ENCODE data around the gene MAP3K4.

MAP3K4 gene

GRCh38 chr6:161038229-161039031, 46.9 kb downstream of the MAP3K4 start:
- H3K4me3 ChIP-seq (ENCODE audit: low read depth, low read length), result no peak overlapping the region
- peak; percentile 65 for TF ChIP-seq CTCF (IDR thresholded peaks at IDR 0.05; ENCODE audit: low read depth, low read length, missing control alignments)
- peak overlapping the region; percentile 89 for H3K27ac ChIP-seq
- no peaks in the 10 kb centered on the region for H3K27me3 ChIP-seq (replicated peaks)
- peak; percentile 87 for DNase-seq
- H3K36me3 ChIP-seq (replicated peaks), result no peaks in the 10 kb centered on the region
- in situ Hi-C loops (cut with HindIII; ENCODE audit: low pct_ligation_motif_present, low sequenced_read_pairs), result no loop called here

- Histone ChIP-seq H3K4me3 (ENCODE audit: low read depth, low read length) (no peak overlapping the region), H3K36me3 (replicated peaks) (no peaks in the 10 kb centered on the region), H3K27ac (no peak overlapping the region), H3K27me3 (replicated peaks) (no peaks in the 10 kb centered on the region)
- in situ Hi-C loops (cut with HindIII; ENCODE audit: low pct_ligation_motif_present, low sequenced_read_pairs), result no loop called here
- no peak for TF ChIP-seq CTCF (IDR thresholded peaks at IDR 0.05; ENCODE audit: low read depth, low read length, missing control alignments)
- no peak for DNase-seq
Measured at GRCh38 chr6:161041274-161041673, 49.7 kb downstream of the MAP3K4 start.

GRCh38 chr6:161044335-161044734, 52.8 kb downstream of the MAP3K4 start:
- in situ Hi-C loops (cut with HindIII; ENCODE audit: low pct_ligation_motif_present, low sequenced_read_pairs), result no loop called here
- Histone ChIP-seq H3K27ac (no peak overlapping the region), H3K36me3 (replicated peaks) (no peaks in the 10 kb centered on the region), H3K4me3 (ENCODE audit: low read depth, low read length) (no peak overlapping the region), H3K27me3 (replicated peaks) (no peaks in the 10 kb centered on the region)
- no peak for DNase-seq
- TF ChIP-seq CTCF (IDR thresholded peaks at IDR 0.05; ENCODE audit: low read depth, low read length, missing control alignments), result no peak

GRCh38 chr6:161048641-161049040, 57.1 kb downstream of the MAP3K4 start:
- Histone ChIP-seq H3K27me3 (replicated peaks) (no peaks in the 10 kb centered on the region), H3K27ac (no peak overlapping the region), H3K4me3 (ENCODE audit: low read depth, low read length) (no peak overlapping the region), H3K36me3 (replicated peaks) (no peaks in the 10 kb centered on the region)
- TF ChIP-seq CTCF (IDR thresholded peaks at IDR 0.05; ENCODE audit: low read depth, low read length, missing control alignments), result no peak
- DNase-seq, result peak; percentile 70
- in situ Hi-C loops (cut with HindIII; ENCODE audit: low pct_ligation_motif_present, low sequenced_read_pairs), result no loop called here

- Histone ChIP-seq H3K36me3 (replicated peaks) (no peaks in the 10 kb centered on the region), H3K4me3 (ENCODE audit: low read depth, low read length) (no peak overlapping the region), H3K27ac (no peak overlapping the region), H3K27me3 (replicated peaks) (no peaks in the 10 kb centered on the region)
- no peak for DNase-seq
- in situ Hi-C loops (cut with HindIII; ENCODE audit: low pct_ligation_motif_present, low sequenced_read_pairs), result no loop called here
- no peak for TF ChIP-seq CTCF (IDR thresholded peaks at IDR 0.05; ENCODE audit: low read depth, low read length, missing control alignments)
Measured at GRCh38 chr6:161050134-161050765, 58.7 kb downstream of the MAP3K4 start.

Data from brain microvascular endothelial cell (primary cell).